ENCODE measurements around the gene STRAP.

Gene STRAP

GRCh38 chr12:15846887-15847286, 35.3 kb upstream of the STRAP start:
- TF ChIP-seq, protein P1, sequence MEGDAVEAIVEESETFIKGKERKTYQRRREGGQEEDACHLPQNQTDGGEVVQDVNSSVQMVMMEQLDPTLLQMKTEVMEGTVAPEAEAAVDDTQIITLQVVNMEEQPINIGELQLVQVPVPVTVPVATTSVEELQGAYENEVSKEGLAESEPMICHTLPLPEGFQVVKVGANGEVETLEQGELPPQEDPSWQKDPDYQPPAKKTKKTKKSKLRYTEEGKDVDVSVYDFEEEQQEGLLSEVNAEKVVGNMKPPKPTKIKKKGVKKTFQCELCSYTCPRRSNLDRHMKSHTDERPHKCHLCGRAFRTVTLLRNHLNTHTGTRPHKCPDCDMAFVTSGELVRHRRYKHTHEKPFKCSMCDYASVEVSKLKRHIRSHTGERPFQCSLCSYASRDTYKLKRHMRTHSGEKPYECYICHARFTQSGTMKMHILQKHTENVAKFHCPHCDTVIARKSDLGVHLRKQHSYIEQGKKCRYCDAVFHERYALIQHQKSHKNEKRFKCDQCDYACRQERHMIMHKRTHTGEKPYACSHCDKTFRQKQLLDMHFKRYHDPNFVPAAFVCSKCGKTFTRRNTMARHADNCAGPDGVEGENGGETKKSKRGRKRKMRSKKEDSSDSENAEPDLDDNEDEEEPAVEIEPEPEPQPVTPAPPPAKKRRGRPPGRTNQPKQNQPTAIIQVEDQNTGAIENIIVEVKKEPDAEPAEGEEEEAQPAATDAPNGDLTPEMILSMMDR (IDR thresholded peaks at IDR 0.05; ENCODE audit: low read length, missing control alignments) = no peak
- H3K4me3 ChIP-seq (replicated peaks; ENCODE audit: low read depth, low read length) = no peak overlapping the region
- peak; percentile 50 for DNase-seq (ENCODE audit: low read depth)

DNA sequence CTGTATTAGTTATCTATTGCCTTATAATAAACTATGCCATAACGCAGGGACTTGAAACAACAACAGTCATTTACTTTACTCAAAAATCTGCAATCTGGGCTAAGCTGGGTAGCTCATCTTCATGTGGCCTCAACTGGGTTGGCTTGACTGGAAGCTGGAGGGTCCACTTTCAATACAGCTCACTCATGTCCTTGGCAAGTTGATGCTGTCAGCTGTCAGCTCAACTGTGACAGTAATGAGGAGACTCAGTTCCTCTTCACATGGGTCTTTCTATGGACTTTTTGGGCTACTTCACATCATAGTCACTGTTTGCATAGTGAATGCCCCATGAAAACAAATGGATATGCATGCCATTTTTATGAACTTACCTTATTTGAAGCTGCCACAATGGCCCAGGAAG, 33.6 kb upstream of the STRAP start:
- no peak overlapping the region for H3K4me3 ChIP-seq (replicated peaks; ENCODE audit: low read depth, low read length)
- TF ChIP-seq, protein P1 (IDR thresholded peaks at IDR 0.05; ENCODE audit: low read length, missing control alignments) = no peak
- no peak for DNase-seq (ENCODE audit: low read depth)

DNA sequence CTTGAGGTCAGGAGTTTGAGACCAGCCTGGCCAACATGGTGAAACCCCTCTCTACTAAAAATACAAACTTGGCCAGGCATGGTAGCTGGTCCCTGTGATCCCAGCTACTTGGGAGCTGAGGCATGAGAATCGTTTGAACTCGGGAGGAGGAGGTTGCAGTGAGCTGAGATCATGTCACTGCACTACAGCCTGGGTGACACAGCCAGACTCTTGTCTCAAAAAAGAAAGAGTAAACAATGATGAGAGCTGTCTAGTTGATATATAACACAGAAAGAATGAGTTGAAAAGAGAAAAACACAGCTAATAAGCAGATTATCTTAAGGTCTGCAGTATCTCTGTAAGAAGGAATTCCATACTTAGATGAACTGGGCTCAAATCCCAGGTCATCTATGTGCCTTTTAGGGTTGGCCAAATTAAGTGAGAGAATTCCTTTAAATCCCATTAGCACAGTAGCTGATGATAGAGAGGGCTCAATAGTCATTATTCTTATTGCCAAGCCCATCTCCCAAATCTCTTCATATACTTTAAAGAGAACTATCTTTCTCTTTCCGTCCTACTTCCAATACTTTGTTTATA, 31.1 kb upstream of the STRAP start:
- TF ChIP-seq, protein P1 (IDR thresholded peaks at IDR 0.05; ENCODE audit: low read length, missing control alignments) = no peak
- no peak overlapping the region for H3K4me3 ChIP-seq (replicated peaks; ENCODE audit: low read depth, low read length)
- no peak for DNase-seq (ENCODE audit: low read depth)

DNA sequence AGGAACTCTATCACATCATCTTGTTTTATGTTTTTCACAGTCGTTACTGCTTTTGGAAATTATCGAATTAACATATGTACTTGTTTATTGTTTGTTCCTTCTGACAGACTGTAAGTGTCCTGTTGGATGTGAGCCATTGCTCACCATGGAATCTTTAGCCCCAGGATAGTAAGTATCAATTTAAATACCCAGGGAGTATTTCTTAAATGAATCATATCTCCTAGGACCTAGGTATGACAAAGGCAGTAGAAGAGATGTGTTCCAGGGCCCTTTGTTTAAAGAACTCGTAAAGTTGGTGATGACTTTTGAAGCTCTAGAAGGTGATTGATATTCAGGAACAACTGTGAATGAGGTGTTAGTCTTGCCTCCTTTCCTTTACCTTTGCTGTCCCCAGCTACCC, 30.3 kb upstream of the STRAP start:
- no peak for DNase-seq (ENCODE audit: low read depth)
- TF ChIP-seq, protein P1 (IDR thresholded peaks at IDR 0.05; ENCODE audit: low read length, missing control alignments) = no peak
- H3K4me3 ChIP-seq (replicated peaks; ENCODE audit: low read depth, low read length) = no peak overlapping the region

- peak; percentile 87 for DNase-seq (ENCODE audit: low read depth)
- no peak overlapping the region for H3K4me3 ChIP-seq (replicated peaks; ENCODE audit: low read depth, low read length)
- TF ChIP-seq, protein P1 (IDR thresholded peaks at IDR 0.05; ENCODE audit: low read length, missing control alignments) = no peak
These were observed 29.8 kb upstream of the STRAP start for GRCh38 chr12:15852383-15852782.

GRCh38 chr12:15853877-15854276, 28.3 kb upstream of the STRAP start:
- TF ChIP-seq, protein P1 (IDR thresholded peaks at IDR 0.05; ENCODE audit: low read length, missing control alignments) = no peak
- no peak overlapping the region for H3K4me3 ChIP-seq (replicated peaks; ENCODE audit: low read depth, low read length)
- no peak for DNase-seq (ENCODE audit: low read depth)

DNA sequence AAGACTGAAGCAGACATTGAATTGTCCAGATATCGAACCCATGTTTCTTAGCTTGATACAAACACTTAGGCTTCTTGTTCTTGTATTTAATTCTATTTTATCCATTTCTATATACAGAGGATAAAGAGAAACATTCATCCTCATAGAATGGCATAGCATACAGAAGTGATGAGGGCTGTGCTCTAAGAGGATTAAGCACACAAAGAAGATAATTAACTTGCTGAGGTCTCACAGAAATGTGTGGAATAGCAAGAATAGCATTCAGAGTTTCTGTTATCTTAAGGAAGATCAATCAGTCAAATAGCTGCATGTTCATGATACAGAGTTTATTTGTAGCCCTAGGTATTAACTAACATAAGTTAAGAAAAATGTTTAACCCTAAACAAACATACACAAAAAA, 27.3 kb upstream of the STRAP start:
- DNase-seq (ENCODE audit: low read depth) = no peak
- TF ChIP-seq, protein P1 (IDR thresholded peaks at IDR 0.05; ENCODE audit: low read length, missing control alignments) = no peak
- H3K4me3 ChIP-seq (replicated peaks; ENCODE audit: low read depth, low read length) = no peak overlapping the region
